Activated naive CD8-positive, alpha-beta T cell treated with anti-CD3 and anti-CD28 coated beads for 36 hours (primary cell): ENCODE results near the gene POLR1E. TPM values are rescaled to one million over a fixed set of nuclear protein-coding genes. Genes with fewer than 3 reads are reported as not detected.

ENCODE experiments used
- DNase-seq: peaks from one replicate; pipeline ENCODE4 v3.0.0; 2021
- H3K27ac Mint-ChIP-seq: one replicate; pipeline ENCODE4 v1.8.0; 2022; ENCODE audit warnings: mild to moderate bottlenecking, moderate library complexity, mixed read lengths
- H3K27me3 Mint-ChIP-seq: one replicate; pipeline ENCODE4 v1.8.0; 2022; ENCODE audit warnings: mild to moderate bottlenecking, mixed read lengths
- H3K36me3 Mint-ChIP-seq: one replicate; pipeline ENCODE4 v1.8.0; 2021; ENCODE audit warnings: mild to moderate bottlenecking, mixed read lengths
- H3K4me1 Mint-ChIP-seq: one replicate; pipeline ENCODE4 v1.8.0; 2021; ENCODE audit warnings: mixed read lengths
- H3K4me3 Mint-ChIP-seq: one replicate; pipeline ENCODE4 v1.8.0; 2022; ENCODE audit warnings: mild to moderate bottlenecking, moderate library complexity, mixed read lengths
- H3K9me3 Mint-ChIP-seq: one replicate; pipeline ENCODE4 v1.8.0; 2022; ENCODE audit warnings: mixed read lengths
- total RNA-seq, 2 experiments: library from RNA; stranded (reverse); gene quantifications; one replicate each; pipeline ENCODE4 v1.2.3, GENCODE V29; 2021

POLR1E gene
- total RNA-seq, 2 experiments from 2014 or later = 78.7 to 79.8 TPM

DNA sequence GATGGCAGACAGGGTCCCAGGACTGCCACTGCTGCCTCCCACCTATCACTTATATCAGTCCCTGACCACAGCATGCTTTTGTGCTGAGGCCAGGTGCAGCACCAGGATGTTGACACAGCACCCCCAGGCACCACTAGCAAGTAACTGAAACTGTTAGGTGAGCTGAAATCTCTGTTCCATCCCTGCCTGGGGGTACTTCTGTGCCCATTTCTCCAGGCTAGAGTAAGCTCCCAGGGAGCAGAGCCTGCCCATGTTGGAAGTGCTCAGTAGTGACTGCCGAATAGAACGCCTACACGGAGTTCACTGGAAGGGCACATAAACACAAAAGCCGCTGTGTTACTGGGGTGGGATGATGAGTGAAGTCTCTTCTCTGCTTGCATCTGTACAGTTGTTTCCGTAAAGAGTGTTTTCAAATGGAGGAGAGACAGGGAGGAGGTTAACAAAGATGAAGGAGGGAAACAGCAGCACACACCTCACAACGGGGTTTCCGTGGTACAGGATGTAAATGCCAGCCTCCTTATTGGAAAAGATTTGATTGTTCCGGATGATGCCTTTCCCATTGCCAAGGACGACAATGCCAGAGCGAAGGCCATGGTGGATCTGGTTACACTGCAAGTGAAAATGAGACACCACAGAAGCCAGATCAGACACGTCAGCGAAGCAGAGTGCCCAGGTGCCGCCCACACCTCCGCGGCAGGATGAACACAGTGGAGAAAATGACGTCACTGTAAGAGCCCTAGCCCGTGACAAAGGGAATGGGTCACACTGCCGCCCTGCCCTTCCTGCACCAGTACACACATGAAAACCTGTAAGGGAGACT is 43.1 kb downstream of the POLR1E start:
- peaks cover 7% of the 10 kb centered on the region for H3K36me3 Mint-ChIP-seq
- peak; percentile 44 for DNase-seq

DNA sequence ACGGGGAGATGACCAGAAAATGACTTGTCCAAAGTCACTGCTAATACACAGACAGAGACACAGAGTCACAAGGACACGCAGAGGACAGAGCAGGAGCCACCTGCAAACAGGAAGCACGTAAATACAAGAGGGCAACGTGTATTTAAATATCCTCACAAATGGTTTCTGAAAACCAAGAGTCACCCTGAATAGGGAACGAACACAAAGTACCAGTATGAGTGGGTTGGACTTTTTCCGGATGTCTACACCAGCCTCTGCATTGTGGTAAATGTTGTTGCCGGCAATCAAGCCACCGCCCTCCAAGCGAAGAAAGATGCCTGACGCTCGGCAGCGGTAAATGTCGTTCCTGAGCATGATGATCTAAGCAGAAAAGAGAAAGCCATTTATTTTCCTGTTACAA is 46.0 kb downstream of the POLR1E start:
- H3K36me3 Mint-ChIP-seq = peaks cover 7% of the 10 kb centered on the region

More for the DNA sequence above, 43.1 kb downstream of the POLR1E start:
- H3K4me1 Mint-ChIP-seq = peaks cover 7% of the 10 kb centered on the region
- peak overlapping the region; percentile 26 for H3K27ac Mint-ChIP-seq
- H3K9me3 Mint-ChIP-seq = no peaks in the 10 kb centered on the region
- no peak overlapping the region for H3K4me3 Mint-ChIP-seq
- no peaks in the 10 kb centered on the region for H3K27me3 Mint-ChIP-seq

GRCh38 chr9:37534412-37534811 is 48.7 kb downstream of the POLR1E start:
- Mint-ChIP-seq H3K36me3 (no peaks in the 10 kb centered on the region), H3K27me3 (no peaks in the 10 kb centered on the region), H3K4me1 (no peaks in the 10 kb centered on the region), H3K4me3 (no peak overlapping the region), H3K9me3 (no peaks in the 10 kb centered on the region), H3K27ac (no peak overlapping the region)
- no peak for DNase-seq

More for the DNA sequence above, 46.0 kb downstream of the POLR1E start:
- no peak overlapping the region for H3K27ac Mint-ChIP-seq
- H3K4me3 Mint-ChIP-seq = no peak overlapping the region
- H3K27me3 Mint-ChIP-seq = no peaks in the 10 kb centered on the region
- H3K4me1 Mint-ChIP-seq = peaks cover 7% of the 10 kb centered on the region
- H3K9me3 Mint-ChIP-seq = no peaks in the 10 kb centered on the region
- DNase-seq = no peak

DNA sequence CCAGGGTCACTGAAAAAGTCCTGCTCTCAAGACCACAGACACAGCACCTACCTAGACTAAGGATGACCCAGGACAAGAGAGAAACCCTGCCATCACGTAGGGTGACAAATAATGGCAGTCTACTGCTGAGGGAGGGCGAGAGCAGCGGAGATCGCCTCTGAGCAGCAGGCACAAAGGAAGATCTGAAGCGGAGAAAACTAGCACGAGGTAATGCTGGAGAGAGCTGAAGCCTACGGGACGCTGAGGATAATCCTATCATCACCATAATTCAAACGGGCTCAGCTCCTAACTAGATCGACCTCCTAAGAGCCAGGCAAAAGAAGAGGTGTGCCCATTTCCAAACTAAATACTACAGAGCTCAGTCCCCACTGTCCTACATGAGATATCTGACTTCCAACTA is 49.2 kb downstream of the POLR1E start:
- H3K36me3 Mint-ChIP-seq = no peaks in the 10 kb centered on the region

DNA sequence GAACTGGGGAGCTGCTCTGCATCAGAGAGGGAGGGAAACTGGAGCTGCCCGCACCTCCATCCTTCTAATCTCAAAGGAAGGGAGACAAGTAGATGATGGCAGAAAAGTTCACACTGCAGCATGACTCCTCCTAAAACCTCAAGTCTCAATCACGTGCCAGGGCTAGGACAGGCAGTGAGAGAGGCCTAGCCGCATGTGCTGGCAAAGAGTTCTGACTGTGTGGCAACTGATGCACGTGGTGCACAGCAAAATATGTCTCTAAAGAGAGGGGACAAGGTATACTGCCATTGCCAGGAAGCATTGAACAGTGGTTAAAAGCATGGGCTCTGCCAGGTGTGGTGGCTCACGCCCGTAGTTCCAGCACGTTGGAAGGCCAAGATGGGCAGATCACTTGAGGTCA is 52.4 kb downstream of the POLR1E start:
- no peak for DNase-seq
- no peak overlapping the region for H3K27ac Mint-ChIP-seq
- peaks cover 2% of the 10 kb centered on the region for H3K36me3 Mint-ChIP-seq
- no peaks in the 10 kb centered on the region for H3K4me1 Mint-ChIP-seq
- no peaks in the 10 kb centered on the region for H3K27me3 Mint-ChIP-seq
- no peaks in the 10 kb centered on the region for H3K9me3 Mint-ChIP-seq
- H3K4me3 Mint-ChIP-seq = no peak overlapping the region

More for the DNA sequence above, 49.2 kb downstream of the POLR1E start:
- Mint-ChIP-seq H3K27me3 (no peaks in the 10 kb centered on the region), H3K4me1 (no peaks in the 10 kb centered on the region), H3K9me3 (no peaks in the 10 kb centered on the region), H3K4me3 (no peak overlapping the region), H3K27ac (no peak overlapping the region)
- no peak for DNase-seq

DNA sequence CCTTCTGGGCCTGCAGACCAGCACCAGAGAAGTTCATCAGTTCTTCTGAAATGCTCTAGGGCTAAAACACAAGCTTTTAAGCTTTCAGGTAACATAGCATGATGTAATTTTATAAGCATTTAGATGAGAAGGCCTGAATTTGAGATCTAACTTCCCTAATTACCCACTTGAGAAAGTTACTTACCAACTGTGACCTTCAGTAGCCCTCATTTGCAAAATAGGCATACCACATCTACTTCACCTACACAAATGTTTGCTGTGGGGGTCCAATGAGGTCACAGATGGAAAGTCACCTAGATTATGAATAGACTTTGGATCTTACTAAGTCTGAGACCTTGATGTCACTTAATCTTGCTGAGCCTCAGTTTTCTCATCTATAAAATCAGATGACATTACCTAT is 53.9 kb downstream of the POLR1E start:
- Mint-ChIP-seq H3K9me3 (no peaks in the 10 kb centered on the region), H3K4me3 (no peak overlapping the region), H3K27me3 (no peaks in the 10 kb centered on the region), H3K4me1 (no peaks in the 10 kb centered on the region), H3K27ac (no peak overlapping the region), H3K36me3 (peaks cover 2% of the 10 kb centered on the region)
- DNase-seq = no peak

DNA sequence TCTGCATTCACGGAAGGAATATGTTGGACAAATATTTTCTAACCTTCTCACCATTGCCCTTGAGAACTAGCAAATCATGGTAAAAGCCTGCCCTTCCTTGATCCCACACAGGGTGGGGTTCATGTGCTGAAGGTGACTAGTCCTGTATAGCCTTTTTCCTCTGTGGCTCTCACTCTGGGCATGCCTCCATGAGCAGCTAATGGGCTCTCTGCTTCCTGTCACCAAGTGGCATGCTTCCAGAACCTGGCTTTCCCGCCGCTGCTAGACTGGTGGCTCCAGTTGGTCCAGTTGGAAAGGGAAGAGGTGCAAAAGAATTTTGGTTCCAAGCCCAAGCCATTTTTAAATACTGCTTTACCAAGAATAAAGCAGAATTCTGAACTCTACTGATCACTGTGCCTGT is 54.9 kb downstream of the POLR1E start:
- H3K4me1 Mint-ChIP-seq = no peaks in the 10 kb centered on the region
- no peaks in the 10 kb centered on the region for H3K9me3 Mint-ChIP-seq
- H3K4me3 Mint-ChIP-seq = no peak overlapping the region
- H3K36me3 Mint-ChIP-seq = peaks cover 2% of the 10 kb centered on the region
- DNase-seq = no peak
- H3K27ac Mint-ChIP-seq = no peak overlapping the region
- H3K27me3 Mint-ChIP-seq = no peaks in the 10 kb centered on the region

GRCh38 chr9:37541465-37541864 is 55.7 kb downstream of the POLR1E start:
- H3K4me1 Mint-ChIP-seq = no peaks in the 10 kb centered on the region
- DNase-seq = no peak
- H3K27me3 Mint-ChIP-seq = no peaks in the 10 kb centered on the region
- peaks cover 2% of the 10 kb centered on the region for H3K36me3 Mint-ChIP-seq
- no peaks in the 10 kb centered on the region for H3K9me3 Mint-ChIP-seq
- no peak overlapping the region for H3K27ac Mint-ChIP-seq
- no peak overlapping the region for H3K4me3 Mint-ChIP-seq

DNA sequence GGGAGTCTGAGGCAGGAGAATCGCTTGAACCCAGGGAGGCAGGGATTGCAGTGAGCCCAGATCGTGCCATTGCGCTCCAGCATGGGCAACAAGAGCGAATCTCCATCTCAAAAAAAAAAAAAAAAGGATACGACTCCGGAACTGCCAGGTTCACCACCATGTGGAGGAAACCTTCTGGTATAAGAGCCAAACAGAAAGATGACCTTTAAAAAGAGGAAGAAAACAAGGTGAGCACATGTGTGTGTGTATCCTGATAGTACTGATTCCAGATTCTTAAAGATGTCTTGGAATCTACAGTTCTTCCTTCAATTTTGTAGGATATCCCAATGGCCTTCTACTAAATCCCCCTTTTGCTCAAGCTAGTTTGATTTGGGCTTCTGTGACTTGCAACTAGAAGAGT is 56.7 kb downstream of the POLR1E start:
- no peak overlapping the region for H3K27ac Mint-ChIP-seq
- no peaks in the 10 kb centered on the region for H3K27me3 Mint-ChIP-seq
- H3K9me3 Mint-ChIP-seq = no peaks in the 10 kb centered on the region
- no peak for DNase-seq
- no peak overlapping the region for H3K4me3 Mint-ChIP-seq
- no peaks in the 10 kb centered on the region for H3K4me1 Mint-ChIP-seq
- H3K36me3 Mint-ChIP-seq = peaks cover 2% of the 10 kb centered on the region

- Mint-ChIP-seq H3K4me3 (no peak overlapping the region), H3K27ac (no peak overlapping the region), H3K4me1 (no peaks in the 10 kb centered on the region), H3K27me3 (no peaks in the 10 kb centered on the region), H3K36me3 (peaks cover 2% of the 10 kb centered on the region), H3K9me3 (no peaks in the 10 kb centered on the region)
- DNase-seq = no peak
Measured at GRCh38 chr9:37542895-37543294, 57.1 kb downstream of the POLR1E start.

DNA sequence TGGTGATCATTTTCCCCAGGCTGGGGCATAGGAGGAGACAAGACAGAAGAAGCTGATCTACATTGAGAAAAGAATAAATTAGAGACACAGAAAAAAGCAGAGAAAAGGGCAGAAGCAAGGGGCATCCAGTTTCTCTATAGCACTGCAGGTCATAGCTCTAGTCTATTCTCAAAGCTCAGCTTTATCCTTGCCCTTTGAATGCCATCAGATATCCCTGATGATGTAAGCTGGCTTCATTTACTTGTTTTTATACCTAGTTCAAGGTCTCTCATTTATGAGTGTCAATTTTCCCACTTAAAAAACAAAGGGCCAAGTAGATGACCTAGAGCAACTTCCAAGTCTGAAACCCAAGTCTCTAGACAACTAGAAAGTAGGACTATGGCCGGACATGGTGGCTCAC is 57.7 kb downstream of the POLR1E start:
- Mint-ChIP-seq H3K4me3 (no peak overlapping the region), H3K27ac (no peak overlapping the region), H3K36me3 (peaks cover 2% of the 10 kb centered on the region)

GRCh38 chr9:37547328-37547878 is 61.7 kb downstream of the POLR1E start:
- H3K27ac Mint-ChIP-seq = no peak overlapping the region
- no peaks in the 10 kb centered on the region for H3K9me3 Mint-ChIP-seq
- H3K27me3 Mint-ChIP-seq = no peaks in the 10 kb centered on the region
- DNase-seq = no peak
- no peak overlapping the region for H3K4me3 Mint-ChIP-seq
- no peaks in the 10 kb centered on the region for H3K4me1 Mint-ChIP-seq
- H3K36me3 Mint-ChIP-seq = no peaks in the 10 kb centered on the region

More for the DNA sequence above, 57.7 kb downstream of the POLR1E start:
- H3K4me1 Mint-ChIP-seq = no peaks in the 10 kb centered on the region
- no peaks in the 10 kb centered on the region for H3K27me3 Mint-ChIP-seq
- DNase-seq = no peak
- H3K9me3 Mint-ChIP-seq = no peaks in the 10 kb centered on the region

GRCh38 chr9:37549527-37549926 is 63.8 kb downstream of the POLR1E start:
- no peaks in the 10 kb centered on the region for H3K36me3 Mint-ChIP-seq
- no peak overlapping the region for H3K4me3 Mint-ChIP-seq
- H3K27me3 Mint-ChIP-seq = no peaks in the 10 kb centered on the region
- no peaks in the 10 kb centered on the region for H3K4me1 Mint-ChIP-seq
- no peak overlapping the region for H3K27ac Mint-ChIP-seq
- no peaks in the 10 kb centered on the region for H3K9me3 Mint-ChIP-seq
- DNase-seq = no peak

- Mint-ChIP-seq H3K4me3 (no peak overlapping the region), H3K27ac (no peak overlapping the region), H3K36me3 (no peaks in the 10 kb centered on the region), H3K4me1 (no peaks in the 10 kb centered on the region), H3K27me3 (no peaks in the 10 kb centered on the region), H3K9me3 (no peaks in the 10 kb centered on the region)
- no peak for DNase-seq
Measured at GRCh38 chr9:37550781-37551180, 65.0 kb downstream of the POLR1E start.

DNA sequence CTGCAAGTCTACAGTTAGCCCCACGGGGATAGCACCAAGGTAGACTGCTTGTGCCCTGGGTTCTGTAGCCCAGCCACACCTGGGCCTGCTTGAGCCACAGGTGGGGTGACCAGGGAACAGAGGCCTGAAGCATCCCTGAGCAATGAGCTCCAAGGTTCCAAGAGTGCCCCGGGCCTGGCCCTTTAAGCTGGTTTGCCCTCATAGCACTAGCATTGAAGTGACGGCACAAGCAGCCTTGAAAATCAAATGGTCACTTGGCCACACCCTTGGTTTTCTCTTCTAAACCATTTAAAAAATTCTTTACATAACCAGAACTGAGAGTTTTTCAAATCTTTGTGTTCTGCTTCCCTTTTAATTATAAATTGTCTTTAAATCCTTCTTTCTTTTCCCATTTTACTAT is 65.7 kb downstream of the POLR1E start:
- H3K27me3 Mint-ChIP-seq = no peaks in the 10 kb centered on the region
- H3K36me3 Mint-ChIP-seq = no peaks in the 10 kb centered on the region
- no peaks in the 10 kb centered on the region for H3K4me1 Mint-ChIP-seq
- H3K27ac Mint-ChIP-seq = no peak overlapping the region
- no peak overlapping the region for H3K4me3 Mint-ChIP-seq
- H3K9me3 Mint-ChIP-seq = no peaks in the 10 kb centered on the region
- DNase-seq = no peak

- H3K9me3 Mint-ChIP-seq = no peaks in the 10 kb centered on the region
- H3K4me3 Mint-ChIP-seq = no peak overlapping the region
- DNase-seq = no peak
- no peak overlapping the region for H3K27ac Mint-ChIP-seq
- H3K4me1 Mint-ChIP-seq = no peaks in the 10 kb centered on the region
- H3K36me3 Mint-ChIP-seq = no peaks in the 10 kb centered on the region
- H3K27me3 Mint-ChIP-seq = no peaks in the 10 kb centered on the region
Measured at GRCh38 chr9:37551888-37552287, 66.1 kb downstream of the POLR1E start.
